ENCODE data around the gene HES7. TPM values are rescaled to one million over a fixed set of nuclear protein-coding genes. Genes with fewer than 3 reads are reported as not detected.

Gene HES7
- total RNA-seq, 4 donors from 2014 or later, result not detected

DNA sequence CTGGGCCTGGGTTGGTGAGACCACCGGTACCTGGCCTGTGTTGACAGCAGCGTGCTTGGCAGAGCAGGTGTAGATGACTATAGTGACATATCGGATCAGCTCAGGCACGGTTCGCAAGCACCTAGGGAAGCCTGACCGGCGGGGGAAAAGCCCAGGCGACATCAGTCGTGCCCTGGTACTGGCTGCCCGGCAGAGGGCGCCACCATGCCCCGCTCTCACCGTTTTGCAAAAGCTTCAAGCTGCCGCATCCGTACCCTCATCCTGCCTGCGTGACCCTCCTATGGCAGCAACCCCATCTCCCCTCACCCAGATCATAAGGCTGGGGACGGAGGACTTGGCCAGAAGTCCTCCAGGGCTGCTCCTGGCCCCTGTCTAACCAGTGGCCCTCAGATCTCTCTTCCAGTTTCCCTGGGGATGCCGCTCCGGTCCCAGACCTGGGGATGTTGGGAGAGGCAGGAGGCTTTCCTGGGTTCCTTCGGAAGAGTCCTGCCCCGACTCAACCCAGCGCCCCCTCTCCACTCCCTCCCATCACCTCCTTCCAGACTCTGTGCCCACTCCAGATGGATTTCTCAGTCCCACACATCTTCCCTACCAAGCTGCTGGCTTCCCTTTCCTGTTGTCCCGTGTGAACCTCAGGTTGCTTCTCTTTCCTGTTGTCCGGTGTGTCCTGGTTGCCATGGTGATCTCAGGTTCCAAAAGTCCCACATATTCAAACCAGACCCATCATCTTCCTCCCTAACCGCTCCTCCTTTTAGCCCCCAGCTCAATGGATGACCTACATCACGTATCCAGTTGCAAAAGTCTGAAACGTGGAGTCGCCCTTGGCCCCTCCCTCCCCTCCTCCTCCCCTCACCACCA, 50.0 kb downstream of the HES7 start:
- H3K27me3 ChIP-seq, result peaks cover 77% of the 10 kb centered on the region
- H3K27ac ChIP-seq, result no peak overlapping the region
- TF ChIP-seq POLR2AphosphoS5 (IDR thresholded peaks at IDR 0.05) (no peak), EP300 (IDR thresholded peaks at IDR 0.05) (no peak), POLR2A (IDR thresholded peaks at IDR 0.05) (no peak)
- TF ChIP-seq, protein P1, sequence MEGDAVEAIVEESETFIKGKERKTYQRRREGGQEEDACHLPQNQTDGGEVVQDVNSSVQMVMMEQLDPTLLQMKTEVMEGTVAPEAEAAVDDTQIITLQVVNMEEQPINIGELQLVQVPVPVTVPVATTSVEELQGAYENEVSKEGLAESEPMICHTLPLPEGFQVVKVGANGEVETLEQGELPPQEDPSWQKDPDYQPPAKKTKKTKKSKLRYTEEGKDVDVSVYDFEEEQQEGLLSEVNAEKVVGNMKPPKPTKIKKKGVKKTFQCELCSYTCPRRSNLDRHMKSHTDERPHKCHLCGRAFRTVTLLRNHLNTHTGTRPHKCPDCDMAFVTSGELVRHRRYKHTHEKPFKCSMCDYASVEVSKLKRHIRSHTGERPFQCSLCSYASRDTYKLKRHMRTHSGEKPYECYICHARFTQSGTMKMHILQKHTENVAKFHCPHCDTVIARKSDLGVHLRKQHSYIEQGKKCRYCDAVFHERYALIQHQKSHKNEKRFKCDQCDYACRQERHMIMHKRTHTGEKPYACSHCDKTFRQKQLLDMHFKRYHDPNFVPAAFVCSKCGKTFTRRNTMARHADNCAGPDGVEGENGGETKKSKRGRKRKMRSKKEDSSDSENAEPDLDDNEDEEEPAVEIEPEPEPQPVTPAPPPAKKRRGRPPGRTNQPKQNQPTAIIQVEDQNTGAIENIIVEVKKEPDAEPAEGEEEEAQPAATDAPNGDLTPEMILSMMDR (IDR thresholded peaks at IDR 0.05), result peak; percentile 56 to 95
- no peaks in the 10 kb centered on the region for H3K36me3 ChIP-seq
- DNase-seq (ENCODE audit: low spot score in 2 of 2), result no peak
- H3K4me1 ChIP-seq, result peaks cover 21% of the 10 kb centered on the region
- 6% methylated on average over 28 of the region's 28 CpGs for WGBS
- H3K4me3 ChIP-seq, result peak overlapping the region; percentile 6
- H3K9me3 ChIP-seq, result no peaks in the 10 kb centered on the region

DNA sequence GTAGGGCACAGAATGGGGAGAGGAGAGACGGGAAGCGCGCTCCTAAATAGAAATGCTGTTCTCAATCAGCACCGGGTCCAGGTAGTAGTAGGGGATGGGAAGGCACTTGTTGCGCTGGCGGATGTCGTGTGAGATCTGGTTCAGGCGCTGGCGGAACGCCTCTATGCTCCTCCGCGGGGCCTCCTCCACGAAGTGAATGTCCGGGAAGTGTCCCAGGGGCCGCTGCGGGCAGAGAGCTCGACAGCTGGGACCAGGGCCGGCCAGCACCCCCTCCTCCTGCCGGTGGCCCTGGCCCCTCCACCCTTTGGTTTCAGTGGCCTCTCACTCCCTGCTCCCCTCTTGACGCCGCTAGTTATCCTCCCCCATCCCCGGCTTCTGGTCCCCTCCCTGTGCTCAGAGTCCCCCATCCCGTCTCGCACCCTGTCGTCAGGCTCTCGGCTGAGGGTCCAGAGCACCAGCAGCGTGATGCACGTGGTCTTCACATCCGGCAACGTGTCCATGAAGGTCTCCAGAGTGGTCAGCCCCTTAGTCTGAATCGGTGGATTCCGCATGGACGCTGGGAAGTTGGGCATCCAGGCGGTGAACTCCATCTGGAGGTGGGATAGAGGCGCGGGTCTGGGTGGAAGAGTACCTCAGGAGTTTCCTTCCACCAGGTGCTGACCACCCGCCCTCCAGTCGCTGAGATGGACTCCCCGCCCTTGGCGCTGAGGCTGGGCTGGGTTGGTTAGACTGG, 51.0 kb downstream of the HES7 start:
- Histone ChIP-seq H3K36me3 (no peaks in the 10 kb centered on the region), H3K4me1 (peaks cover 21% of the 10 kb centered on the region), H3K9me3 (no peaks in the 10 kb centered on the region), H3K4me3 (peak overlapping the region; percentile 6), H3K27me3 (peaks cover 69% of the 10 kb centered on the region), H3K27ac (no peak overlapping the region)
- TF ChIP-seq EP300 (IDR thresholded peaks at IDR 0.05) (no peak), POLR2AphosphoS5 (IDR thresholded peaks at IDR 0.05) (no peak), POLR2A (IDR thresholded peaks at IDR 0.05) (no peak)
- TF ChIP-seq, protein P1 (IDR thresholded peaks at IDR 0.05), result no peak
- DNase-seq (ENCODE audit: low spot score in 2 of 2), result no peak
- 2% methylated on average over 37 of the region's 40 CpGs for WGBS

DNA sequence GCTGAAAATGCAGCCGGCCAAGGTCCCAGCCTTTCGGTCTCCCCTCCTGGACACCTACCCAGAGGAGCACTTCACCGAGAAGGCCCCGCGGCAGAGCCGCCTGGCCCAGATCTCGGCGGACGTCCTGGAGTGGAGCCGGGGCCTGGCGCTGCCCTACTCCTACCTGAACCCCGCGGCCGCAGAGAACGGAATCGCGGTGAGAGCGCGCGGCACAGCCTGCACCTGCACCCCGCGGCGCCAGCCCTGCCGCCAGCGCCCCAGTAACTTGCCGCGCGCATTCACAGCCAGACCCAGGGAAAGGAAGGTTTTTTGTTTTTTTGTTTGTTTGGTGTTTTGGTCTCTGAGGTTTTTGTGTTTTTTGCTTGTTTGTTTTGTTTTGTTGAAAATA, 51.6 kb downstream of the HES7 start:
- Histone ChIP-seq H3K4me1 (peaks cover 21% of the 10 kb centered on the region), H3K36me3 (no peaks in the 10 kb centered on the region), H3K9me3 (no peaks in the 10 kb centered on the region), H3K27me3 (peaks cover 64% of the 10 kb centered on the region), H3K27ac (no peak overlapping the region), H3K4me3 (no peak overlapping the region)
- TF ChIP-seq EP300 (IDR thresholded peaks at IDR 0.05) (no peak), POLR2A (IDR thresholded peaks at IDR 0.05) (no peak), POLR2AphosphoS5 (IDR thresholded peaks at IDR 0.05) (no peak)
- TF ChIP-seq, protein P1 (IDR thresholded peaks at IDR 0.05), result no peak
- WGBS, result 0% methylated on average over 7 of the region's 28 CpGs
- no peak for DNase-seq (ENCODE audit: low spot score in 2 of 2)

DNA sequence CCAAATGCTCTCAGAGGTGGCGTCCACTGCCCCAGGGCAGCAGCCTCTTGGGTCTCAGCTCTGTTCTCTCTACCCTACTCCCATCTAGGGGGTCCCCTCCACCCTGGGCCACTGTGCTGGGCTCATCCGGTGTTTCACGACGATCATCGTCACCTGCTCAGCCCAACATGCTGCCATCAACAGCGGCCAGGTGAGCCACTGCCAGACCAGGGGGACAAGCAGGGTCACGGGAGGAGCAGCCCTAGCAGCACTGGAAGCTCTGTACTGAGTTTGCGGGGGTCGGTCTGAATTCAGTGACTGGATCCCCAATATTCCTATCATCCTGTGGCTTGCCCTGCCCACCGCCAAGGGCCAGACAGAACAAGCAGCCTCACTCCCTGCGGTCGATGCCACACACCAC, 52.4 kb downstream of the HES7 start:
- no peak for DNase-seq (ENCODE audit: low spot score in 2 of 2)
- Histone ChIP-seq H3K4me3 (no peak overlapping the region), H3K4me1 (peaks cover 24% of the 10 kb centered on the region), H3K36me3 (no peaks in the 10 kb centered on the region), H3K27ac (no peak overlapping the region), H3K27me3 (peaks cover 55% of the 10 kb centered on the region), H3K9me3 (no peaks in the 10 kb centered on the region)
- 94% methylated on average over 9 of the region's 12 CpGs for WGBS
- TF ChIP-seq EP300 (IDR thresholded peaks at IDR 0.05) (no peak), POLR2AphosphoS5 (IDR thresholded peaks at IDR 0.05) (no peak), POLR2A (IDR thresholded peaks at IDR 0.05) (no peak)
- TF ChIP-seq, protein P1 (IDR thresholded peaks at IDR 0.05), result no peak

Other genes starting within 250 kb of the HES7 start
- 10 to 100 TPM; 42.1 to 76.0 (median 67.7) TPM for gene CHD3, start 235.3 kb downstream of the HES7 start, total RNA-seq
- gene RNF227, start 207.8 kb downstream of the HES7 start, total RNA-seq, result 10 to 100 TPM; 51.1 to 66.3 (median 57.3) TPM
- gene KCNAB3, start 194.2 kb downstream of the HES7 start, total RNA-seq, result 1 to 10 TPM in 3 of 4 donors, not detected in 1; 1.9 to 7.5 (median 2.4) TPM
- 10 to 100 TPM; 39.4 to 64.1 (median 46.2) TPM for gene TRAPPC1, start 192.2 kb downstream of the HES7 start, total RNA-seq
- 10 to 100 TPM; 23.7 to 57.0 (median 30.8) TPM for gene CNTROB, start 191.9 kb downstream of the HES7 start, total RNA-seq
- not detected for gene GUCY2D, start 121.5 kb downstream of the HES7 start, total RNA-seq
- gene ALOX15B, start 85.0 kb downstream of the HES7 start, total RNA-seq, result 100 to 1,000 TPM in 1 of 4 donors, 10 to 100 TPM in 3; 44.8 to 156 (median 78.1) TPM
- 100 to 1,000 TPM in 3 of 4 donors, 10 to 100 TPM in 1; 91.4 to 150 (median 119) TPM for gene ALOX12B, start 36.4 kb downstream of the HES7 start, total RNA-seq
- 10 to 100 TPM; 44.5 to 95.3 (median 69.9) TPM for gene ALOXE3, start 5.6 kb downstream of the HES7 start, total RNA-seq
- gene PER1, start 28.3 kb upstream of the HES7 start, total RNA-seq, result 100 to 1,000 TPM; 272 to 655 (median 330) TPM
- gene VAMP2, start 38.8 kb upstream of the HES7 start, total RNA-seq, result 10 to 100 TPM; 41.2 to 64.3 (median 52.8) TPM
- gene TMEM107, start 52.3 kb upstream of the HES7 start, total RNA-seq, result 10 to 100 TPM; 13.7 to 21.4 (median 19.4) TPM
- 10 to 100 TPM in 2 of 4 donors, 1 to 10 TPM in 2; 8.1 to 10.6 (median 9.9) TPM for gene BORCS6, start 66.1 kb upstream of the HES7 start, total RNA-seq
- gene AURKB, start 86.5 kb upstream of the HES7 start, total RNA-seq, result 10 to 100 TPM in 2 of 4 donors, 1 to 10 TPM in 2; 3.7 to 18.2 (median 9.5) TPM
- 10 to 100 TPM; 16.8 to 58.1 (median 22.3) TPM for gene CTC1, start 124.0 kb upstream of the HES7 start, total RNA-seq
- gene PFAS, start 125.2 kb upstream of the HES7 start, total RNA-seq, result 10 to 100 TPM; 13.0 to 35.1 (median 16.7) TPM
- 10 to 100 TPM; 12.6 to 16.3 (median 13.7) TPM for gene RANGRF, start 164.6 kb upstream of the HES7 start, total RNA-seq
- 1 to 10 TPM in 3 of 4 donors, under 1 TPM in 1; 0.80 to 2.4 (median 1.5) TPM for gene SLC25A35, start 171.3 kb upstream of the HES7 start, total RNA-seq
- 10 to 100 TPM in 2 of 4 donors, 1 to 10 TPM in 2; 2.3 to 22.2 (median 11.0) TPM for gene ARHGEF15, start 186.1 kb upstream of the HES7 start, total RNA-seq
- not detected for gene ODF4, start 215.7 kb upstream of the HES7 start, total RNA-seq